GM23338 (cell line): Measurements from ENCODE around the gene LMBR1. TPM values are rescaled to one million over a fixed set of nuclear protein-coding genes. Genes with fewer than 3 reads are reported as not detected.

Source experiments
- ATAC-seq: fragments of 200-7000 bp; cut with Tn5 transposase; 3 replicates; pipeline ENCODE4 v1.9.1; 2020
- DNase-seq: peaks from one replicate; pipeline ENCODE4 v3.0.0-alpha.2; 2015; ENCODE audit warnings: low spot score
- H2AFZ ChIP-seq: fragments of 200-600 bp; sonication (generic); 2 replicates; pipeline ENCODE4 v1.8.0; 2016; ENCODE audit warnings: antibody characterized with exemption, mild to moderate bottlenecking, moderate library complexity
- H3F3A ChIP-seq: fragments of 200-600 bp; sonication (generic); replicated peaks from 2 replicates; pipeline ENCODE4 v1.8.0; 2017; ENCODE audit warnings: antibody characterized with exemption, mixed run types, low read depth
- H3K27ac ChIP-seq: fragments of 200-600 bp; sonication (generic); 2 replicates; pipeline ENCODE4 v1.6.1; 2016; ENCODE audit warnings: low read depth
- H3K27me3 ChIP-seq: fragments of 200-600 bp; sonication (generic); 2 replicates; pipeline ENCODE4 v1.8.0; 2016; ENCODE audit warnings: mild to moderate bottlenecking, mixed run types, moderate library complexity; ENCODE audit not compliant: insufficient read depth
- H3K36me3 ChIP-seq: fragments of 200-600 bp; sonication (generic); 2 replicates; pipeline ENCODE4 v1.8.0; 2016; ENCODE audit warnings: mild to moderate bottlenecking; ENCODE audit not compliant: insufficient read depth
- H3K4me1 ChIP-seq: fragments of 200-600 bp; sonication (generic); 2 replicates; pipeline ENCODE4 v1.8.0; 2016; ENCODE audit warnings: mild to moderate bottlenecking, moderate library complexity; ENCODE audit not compliant: insufficient read depth
- H3K4me2 ChIP-seq: fragments of 200-600 bp; sonication (generic); 2 replicates; pipeline ENCODE4 v1.7.1; 2017; ENCODE audit warnings: mixed run types
- H3K4me3 ChIP-seq: fragments of 200-600 bp; sonication (generic); 2 replicates; pipeline ENCODE4 v1.6.1; 2016; ENCODE audit warnings: mixed run types
- H3K79me2 ChIP-seq: fragments of 200-600 bp; sonication (generic); replicated peaks from 2 replicates; pipeline ENCODE4 v1.8.0; 2017; ENCODE audit warnings: mild to moderate bottlenecking; ENCODE audit not compliant: insufficient read depth
- H3K9me2 ChIP-seq: fragments of 200-600 bp; sonication (generic); 2 replicates; pipeline ENCODE4 v1.8.0; 2017; ENCODE audit not compliant: insufficient read depth
- H4K20me1 ChIP-seq: fragments of 200-600 bp; sonication (generic); replicated peaks from 2 replicates; pipeline ENCODE4 v1.8.0; 2017; ENCODE audit warnings: mild to moderate bottlenecking; ENCODE audit not compliant: insufficient read depth
- H3K27ac Mint-ChIP-seq: 2 replicates; pipeline ENCODE4 v1.8.0; 2020; ENCODE audit warnings: inconsistent platforms, mild to moderate bottlenecking, moderate library complexity, mixed read lengths
- H3K27me3 Mint-ChIP-seq: 3 replicates; pipeline ENCODE4 v1.8.0; 2022; ENCODE audit warnings: low read depth, mild to moderate bottlenecking, moderate library complexity, mixed read lengths, inconsistent platforms; ENCODE audit not compliant: insufficient read depth, poor library complexity
- H3K36me3 Mint-ChIP-seq: 3 replicates; pipeline ENCODE4 v1.8.0; 2021; ENCODE audit warnings: low read depth, mild to moderate bottlenecking, inconsistent platforms, moderate library complexity, mixed read lengths
- H3K4me1 Mint-ChIP-seq: 3 replicates; pipeline ENCODE4 v1.8.0; 2020; ENCODE audit warnings: mild to moderate bottlenecking, inconsistent platforms, mixed read lengths
- H3K4me3 Mint-ChIP-seq: 3 replicates; pipeline ENCODE4 v1.8.0; 2021; ENCODE audit warnings: moderate library complexity, mild to moderate bottlenecking, inconsistent platforms, mixed read lengths
- H3K9me3 Mint-ChIP-seq: 3 replicates; pipeline ENCODE4 v1.8.0; 2020; ENCODE audit warnings: moderate library complexity, mild to moderate bottlenecking, inconsistent platforms, mixed read lengths
- EZH2 ChIP-seq: fragments of 200-600 bp; sonication (generic); IDR thresholded peaks from one replicate; pipeline ENCODE4 v1.8.0; 2017; ENCODE audit warnings: antibody characterized with exemption, mild to moderate bottlenecking, low read depth; ENCODE audit not compliant: unreplicated experiment
- POLR2AphosphoS5 ChIP-seq: IDR thresholded peaks from 2 replicates; pipeline ENCODE4 v1.6.1; 2016; ENCODE audit warnings: antibody characterized with exemption, low read depth
- REST ChIP-seq: IDR thresholded peaks from one replicate; pipeline ENCODE4 v1.6.1; 2018; ENCODE audit warnings: antibody characterized with exemption; ENCODE audit not compliant: unreplicated experiment
- ZNF114 ChIP-seq: fragments of 250-450 bp; sonication (Bioruptor Pico); IDR thresholded peaks from 2 replicates; pipeline ENCODE4 v1.5.0; 2020; ENCODE audit warnings: mild to moderate bottlenecking, moderate library complexity
- ZNF462 ChIP-seq: fragments of 250-450 bp; sonication (Bioruptor Pico); IDR thresholded peaks from 2 replicates; pipeline ENCODE4 v1.5.0; 2020; ENCODE audit warnings: mild to moderate bottlenecking, moderate library complexity
- polyA plus RNA-seq: library from polyadenylated mRNA; unstranded; fragments of >200 nt; fragmentation: Nextera tagmentation; extraction: Ambion mirVana; gene quantifications from 2 replicates; pipeline ENCODE4 v1.2.1, GENCODE V29; 2016
- total RNA-seq: library from RNA; depleted of rRNA; stranded (reverse); fragments of >200 nt; shearing (Covaris generic); gene quantifications from 2 replicates; pipeline ENCODE4 v1.2.3, GENCODE V29; 2014

LMBR1 gene
- total and polyA plus RNA-seq, 2 experiments from 2014 or later, result 21.8 to 90.1 TPM

GRCh38 chr7:156906200-156906649 lies 13.2 kb upstream of the LMBR1 start:
- no peaks in the 10 kb centered on the region for H3F3A ChIP-seq
- no peak overlapping the region for H2AFZ ChIP-seq
- no peak overlapping the region for H3K4me2 ChIP-seq
- ATAC-seq (no peak), DNase-seq (no peak)
- no peak for TF ChIP-seq ZNF462 (CRISPR knock-in tag)
- no peak for TF ChIP-seq REST
- no peak for TF ChIP-seq ZNF114 (CRISPR knock-in tag)
- no peak for TF ChIP-seq EZH2
- no peak for TF ChIP-seq POLR2AphosphoS5
- no peak overlapping the region for H3K27ac Mint-ChIP-seq
- H3K4me1 Mint-ChIP-seq, result no peaks in the 10 kb centered on the region
- H3K9me2 ChIP-seq, result no peaks in the 10 kb centered on the region
- H4K20me1 ChIP-seq, result no peaks in the 10 kb centered on the region
- no peak overlapping the region for H3K27ac ChIP-seq
- no peak overlapping the region for H3K4me3 ChIP-seq
- no peaks in the 10 kb centered on the region for H3K79me2 ChIP-seq
- H3K36me3 Mint-ChIP-seq, result no peaks in the 10 kb centered on the region
- no peaks in the 10 kb centered on the region for H3K27me3 ChIP-seq
- H3K27me3 Mint-ChIP-seq, result no peaks in the 10 kb centered on the region
- 0 out of 3 replicates have a peak, but pooled peaks cover 2% of the 10 kb centered on the region for H3K9me3 Mint-ChIP-seq
- no peaks in the 10 kb centered on the region for H3K4me1 ChIP-seq
- no peak overlapping the region for H3K4me3 Mint-ChIP-seq
- H3K36me3 ChIP-seq, result no peaks in the 10 kb centered on the region
